GM18951 (cell line): ENCODE data around the gene FGFR4.

ENCODE experiments used
- POLR2A ChIP-seq: IDR thresholded peaks from 4 replicates; pipeline ENCODE4 v1.6.1; 2011; ENCODE audit warnings: mild to moderate bottlenecking; ENCODE audit not compliant: insufficient read length, insufficient read depth; ENCODE audit errors: extremely low read depth
- in situ Hi-C: fragments of 300-500 bp; cut with MboI; formaldehyde crosslinking; loops from one replicate; pipeline ENCODE4 v1.12.0; 2022; ENCODE audit warnings: low sequenced_read_pairs, mixed read lengths, inconsistent platforms; ENCODE audit not compliant: unreplicated experiment

The FGFR4 gene

DNA sequence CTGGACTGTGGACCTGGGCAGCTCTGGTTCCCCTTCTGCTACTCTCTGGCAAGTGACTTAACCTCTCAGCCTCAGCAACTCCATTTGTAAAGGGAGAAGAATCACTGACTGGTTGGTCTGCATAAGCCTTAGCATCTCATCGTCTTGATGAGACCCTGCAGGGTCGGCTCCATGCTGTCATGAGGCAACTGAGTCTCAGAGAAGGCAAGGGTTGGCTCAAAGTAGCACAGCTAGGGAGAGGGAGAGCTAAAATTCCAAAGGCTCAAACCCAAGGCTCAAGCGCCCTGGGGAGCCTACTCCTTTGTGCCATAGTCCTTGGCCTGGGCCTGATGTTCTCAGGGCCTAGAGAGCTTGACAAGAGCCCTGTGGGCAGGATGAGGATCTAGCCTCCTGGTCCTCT, 4.5 kb downstream of the FGFR4 start:
- in situ Hi-C loops = no loop called here
- no peak for TF ChIP-seq POLR2A

- in situ Hi-C loops = no loop called here
- TF ChIP-seq POLR2A = no peak
Measured at GRCh38 chr5:177092178-177093081, 5.7 kb downstream of the FGFR4 start.

- TF ChIP-seq POLR2A = no peak
- in situ Hi-C loops = no loop called here
Measured at GRCh38 chr5:177093082-177093712, 6.5 kb downstream of the FGFR4 start.

GRCh38 chr5:177093803-177094202, 7.1 kb downstream of the FGFR4 start:
- in situ Hi-C loops = no loop called here
- TF ChIP-seq POLR2A = no peak

DNA sequence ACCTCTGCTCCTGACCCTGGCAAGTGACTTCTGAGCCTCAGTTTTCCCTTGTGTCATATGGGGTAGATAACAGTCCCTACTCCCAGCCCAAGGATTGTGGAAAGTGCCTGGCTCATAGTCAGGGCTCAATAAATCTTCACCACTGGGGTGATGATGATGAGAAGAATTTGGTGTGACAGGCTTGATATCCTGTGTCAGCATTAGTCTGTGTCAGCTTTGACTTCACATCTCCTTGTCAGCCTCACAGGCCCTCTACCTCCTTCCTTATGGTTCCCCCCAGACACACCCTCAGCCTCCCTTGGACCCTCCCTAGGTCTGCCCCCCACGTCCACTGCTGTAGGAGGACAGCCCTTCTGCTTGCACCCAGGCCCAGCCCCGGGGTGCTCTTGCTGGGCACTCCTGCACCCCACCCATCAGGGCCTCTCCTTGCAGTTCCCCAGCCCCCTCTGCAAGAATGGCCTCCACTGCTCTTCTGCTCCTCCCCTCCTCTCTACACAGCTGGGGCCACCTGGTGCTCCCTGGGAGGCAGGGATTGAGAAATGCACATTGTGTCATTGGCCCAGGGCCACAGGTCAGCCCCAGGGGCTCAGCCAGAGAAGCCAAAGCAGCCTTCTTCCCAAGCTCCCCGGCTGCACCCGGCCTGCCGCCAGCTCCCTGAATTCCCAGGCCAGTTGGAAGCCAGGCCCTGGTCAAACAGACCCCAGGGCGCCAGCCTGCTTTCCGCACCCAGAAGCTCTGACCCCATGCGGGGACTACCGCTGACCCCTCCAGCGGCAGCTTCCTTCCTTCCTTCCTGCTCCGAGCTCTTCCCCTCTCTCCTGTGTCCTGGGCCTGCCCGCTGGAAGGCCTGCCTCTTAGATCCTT, 7.7 kb downstream of the FGFR4 start:
- in situ Hi-C loops = no loop called here
- no peak for TF ChIP-seq POLR2A

- no peak for TF ChIP-seq POLR2A
- in situ Hi-C loops = no loop called here
Measured at GRCh38 chr5:177095088-177095669, 8.5 kb downstream of the FGFR4 start.

DNA sequence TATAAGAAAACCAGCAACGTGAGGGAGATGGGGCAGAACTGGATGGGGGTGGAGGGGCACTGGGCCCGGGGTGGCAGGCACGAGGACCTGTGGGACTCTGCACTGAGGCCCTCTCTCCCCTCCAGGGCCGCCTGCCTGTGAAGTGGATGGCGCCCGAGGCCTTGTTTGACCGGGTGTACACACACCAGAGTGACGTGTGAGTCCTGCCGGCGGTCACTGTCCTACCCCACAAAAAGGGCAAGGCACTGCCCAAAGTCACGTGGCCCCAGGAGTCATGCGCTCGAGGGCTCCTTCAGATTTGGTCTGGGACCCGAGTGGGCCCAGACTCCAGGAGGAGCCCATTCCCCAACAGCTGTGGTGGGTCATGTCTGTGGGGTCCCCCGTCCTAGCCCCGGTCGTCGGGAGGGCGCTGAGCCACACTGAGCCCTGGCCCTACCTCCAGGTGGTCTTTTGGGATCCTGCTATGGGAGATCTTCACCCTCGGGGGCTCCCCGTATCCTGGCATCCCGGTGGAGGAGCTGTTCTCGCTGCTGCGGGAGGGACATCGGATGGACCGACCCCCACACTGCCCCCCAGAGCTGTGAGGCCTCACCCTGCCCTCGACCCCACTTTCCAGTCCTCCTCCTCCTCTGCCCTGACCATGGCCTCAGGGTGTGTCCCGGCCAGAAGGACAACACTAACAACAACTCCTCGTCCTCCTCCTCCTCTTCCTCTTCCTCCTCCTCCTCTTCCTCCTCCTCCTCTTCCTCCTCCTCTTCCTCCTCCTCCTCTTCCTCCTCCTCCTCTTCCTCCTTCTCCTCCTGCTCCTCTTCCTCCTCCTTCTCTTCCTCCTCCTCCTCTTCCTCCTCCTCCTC, 9.7 kb downstream of the FGFR4 start:
- in situ Hi-C loops = no loop called here
- TF ChIP-seq POLR2A = no peak

DNA sequence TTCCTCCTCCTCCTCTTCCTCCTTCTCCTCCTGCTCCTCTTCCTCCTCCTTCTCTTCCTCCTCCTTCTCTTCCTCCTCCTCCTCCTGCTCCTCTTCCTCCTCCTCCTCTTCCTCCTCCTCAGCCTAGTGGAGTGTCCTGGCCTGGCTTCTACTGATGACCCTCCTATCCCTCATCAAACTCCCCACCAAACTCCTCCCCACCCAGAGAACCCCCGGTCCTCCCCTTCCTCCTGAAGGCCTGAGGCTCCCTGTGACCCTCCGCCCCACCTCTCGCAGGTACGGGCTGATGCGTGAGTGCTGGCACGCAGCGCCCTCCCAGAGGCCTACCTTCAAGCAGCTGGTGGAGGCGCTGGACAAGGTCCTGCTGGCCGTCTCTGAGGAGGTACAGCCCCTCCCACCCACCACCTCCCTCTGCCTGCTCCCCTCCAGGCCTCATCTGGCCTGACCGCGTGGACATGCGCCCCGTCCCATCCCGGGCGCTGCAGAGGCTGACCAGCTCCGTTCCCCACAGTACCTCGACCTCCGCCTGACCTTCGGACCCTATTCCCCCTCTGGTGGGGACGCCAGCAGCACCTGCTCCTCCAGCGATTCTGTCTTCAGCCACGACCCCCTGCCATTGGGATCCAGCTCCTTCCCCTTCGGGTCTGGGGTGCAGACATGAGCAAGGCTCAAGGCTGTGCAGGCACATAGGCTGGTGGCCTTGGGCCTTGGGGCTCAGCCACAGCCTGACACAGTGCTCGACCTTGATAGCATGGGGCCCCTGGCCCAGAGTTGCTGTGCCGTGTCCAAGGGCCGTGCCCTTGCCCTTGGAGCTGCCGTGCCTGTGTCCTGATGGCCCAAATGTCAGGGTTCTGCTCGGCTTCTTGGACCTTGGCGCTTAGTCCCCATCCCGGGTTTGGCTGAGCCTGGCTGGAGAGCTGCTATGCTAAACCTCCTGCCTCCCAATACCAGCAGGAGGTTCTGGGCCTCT, 10.6 kb downstream of the FGFR4 start:
- no peak for TF ChIP-seq POLR2A

GRCh38 chr5:177098120-177098469, 11.4 kb downstream of the FGFR4 start:
- no peak for TF ChIP-seq POLR2A
- in situ Hi-C loops = no loop called here

More for the DNA sequence above, 10.6 kb downstream of the FGFR4 start:
- in situ Hi-C loops = no loop called here

- in situ Hi-C loops = no loop called here
Measured at GRCh38 chr5:177098470-177099141, 11.9 kb downstream of the FGFR4 start.

More at GRCh38 chr5:177098470-177099141, 11.9 kb downstream of the FGFR4 start:
- no peak for TF ChIP-seq POLR2A
